ENCODE measurements around the gene LMBR1.

LMBR1 gene

DNA sequence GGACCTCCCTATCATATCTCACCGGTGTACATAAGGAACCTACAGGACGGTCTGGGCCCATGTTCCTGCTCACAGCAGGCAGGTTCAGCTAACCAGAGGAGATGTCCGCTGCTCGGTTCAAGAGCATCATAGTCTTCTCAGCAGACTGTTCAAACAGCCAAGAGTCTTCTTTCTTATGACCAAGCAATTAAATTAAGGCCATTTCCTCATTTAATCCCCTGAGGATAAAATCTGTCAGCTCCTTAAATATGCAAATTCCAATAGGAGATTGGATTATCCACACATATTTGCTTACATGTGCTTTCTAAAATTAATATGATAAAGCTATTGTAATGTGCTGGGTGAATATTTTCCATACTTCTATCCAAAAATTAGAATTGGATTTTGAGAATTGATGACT lies 59.7 kb downstream of the LMBR1 start:
- FAIRE-seq (no peak), DNase-seq (ENCODE audit: insufficient read length, low spot score) (no peak)
- TF ChIP-seq TAF1 (IDR thresholded peaks at IDR 0.05; ENCODE audit: low read depth, low read length) (no peak), PAX5 (IDR thresholded peaks at IDR 0.05; ENCODE audit: insufficient read depth, low read length, severe bottlenecking) (no peak), POLR2AphosphoS5 (IDR thresholded peaks at IDR 0.05; ENCODE audit: low read depth, low read length) (no peak), POU2F2 (IDR thresholded peaks at IDR 0.05; ENCODE audit: low read depth, low read length) (no peak), POLR2A (IDR thresholded peaks at IDR 0.05; ENCODE audit: low read depth, low read length) (no peak), SPI1 (IDR thresholded peaks at IDR 0.05; ENCODE audit: low read depth, low read length) (no peak)

- TF ChIP-seq POLR2AphosphoS5 (IDR thresholded peaks at IDR 0.05; ENCODE audit: low read depth, low read length) (no peak), POLR2A (IDR thresholded peaks at IDR 0.05; ENCODE audit: low read depth, low read length) (no peak), POU2F2 (IDR thresholded peaks at IDR 0.05; ENCODE audit: low read depth, low read length) (no peak), SPI1 (IDR thresholded peaks at IDR 0.05; ENCODE audit: low read depth, low read length) (peak; percentile 62; the same call in 1 of the 2 replicates), TAF1 (IDR thresholded peaks at IDR 0.05; ENCODE audit: low read depth, low read length) (no peak), PAX5 (IDR thresholded peaks at IDR 0.05; ENCODE audit: insufficient read depth, low read length, severe bottlenecking) (no peak)
- FAIRE-seq (no peak), DNase-seq (ENCODE audit: insufficient read length, low spot score) (no peak)
Observed at GRCh38 chr7:156832195-156832877, 60.6 kb downstream of the LMBR1 start.

GRCh38 chr7:156829669-156830336 lies 63.2 kb downstream of the LMBR1 start:
- DNase-seq (ENCODE audit: insufficient read length, low spot score) (no peak), FAIRE-seq (no peak)
- TF ChIP-seq PAX5 (IDR thresholded peaks at IDR 0.05; ENCODE audit: insufficient read depth, low read length, severe bottlenecking) (no peak), SPI1 (IDR thresholded peaks at IDR 0.05; ENCODE audit: low read depth, low read length) (peak; percentile 36; the same call in 1 of the 2 replicates)

GRCh38 chr7:156827587-156828203 lies 65.3 kb downstream of the LMBR1 start:
- TF ChIP-seq POLR2A (IDR thresholded peaks at IDR 0.05; ENCODE audit: low read depth, low read length) (no peak), SPI1 (IDR thresholded peaks at IDR 0.05; ENCODE audit: low read depth, low read length) (no peak), TAF1 (IDR thresholded peaks at IDR 0.05; ENCODE audit: low read depth, low read length) (no peak), POLR2AphosphoS5 (IDR thresholded peaks at IDR 0.05; ENCODE audit: low read depth, low read length) (no peak), PAX5 (IDR thresholded peaks at IDR 0.05; ENCODE audit: insufficient read depth, low read length, severe bottlenecking) (no peak), POU2F2 (IDR thresholded peaks at IDR 0.05; ENCODE audit: low read depth, low read length) (no peak)
- no peak for FAIRE-seq
- no peak for DNase-seq (ENCODE audit: insufficient read length, low spot score)

DNA sequence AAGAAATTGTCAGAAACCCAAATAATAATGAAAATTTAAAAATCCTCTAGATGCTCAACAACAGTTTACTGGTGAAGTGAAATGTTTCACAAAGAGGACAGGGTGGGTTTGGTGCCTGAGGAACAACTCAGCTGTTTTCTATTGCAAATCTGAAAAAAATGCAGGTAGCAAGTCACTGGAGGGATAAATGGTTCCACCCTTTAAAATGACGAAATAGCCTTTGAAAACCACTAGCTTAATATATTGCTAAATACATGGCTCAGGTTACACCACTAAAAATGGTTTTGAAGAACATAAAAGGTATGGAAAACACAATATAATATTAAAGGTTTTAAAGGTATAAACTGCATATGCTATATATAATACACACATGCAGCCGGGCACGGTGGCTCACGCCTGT lies 69.5 kb downstream of the LMBR1 start:
- FAIRE-seq (no peak), DNase-seq (ENCODE audit: insufficient read length, low spot score) (no peak)
- no peak for TF ChIP-seq POLR2AphosphoS5 (IDR thresholded peaks at IDR 0.05; ENCODE audit: low read depth, low read length)
- no peak for TF ChIP-seq POU2F2 (IDR thresholded peaks at IDR 0.05; ENCODE audit: low read depth, low read length)
- no peak for TF ChIP-seq TAF1 (IDR thresholded peaks at IDR 0.05; ENCODE audit: low read depth, low read length)
- TF ChIP-seq SPI1 (IDR thresholded peaks at IDR 0.05; ENCODE audit: low read depth, low read length), result no peak
- no peak for TF ChIP-seq POLR2A (IDR thresholded peaks at IDR 0.05; ENCODE audit: low read depth, low read length)
- no peak for TF ChIP-seq PAX5 (IDR thresholded peaks at IDR 0.05; ENCODE audit: insufficient read depth, low read length, severe bottlenecking)

GRCh38 chr7:156820445-156821063 lies 72.4 kb downstream of the LMBR1 start:
- TF ChIP-seq TAF1 (IDR thresholded peaks at IDR 0.05; ENCODE audit: low read depth, low read length) (no peak), POU2F2 (IDR thresholded peaks at IDR 0.05; ENCODE audit: low read depth, low read length) (no peak), POLR2AphosphoS5 (IDR thresholded peaks at IDR 0.05; ENCODE audit: low read depth, low read length) (no peak), PAX5 (IDR thresholded peaks at IDR 0.05; ENCODE audit: insufficient read depth, low read length, severe bottlenecking) (no peak), POLR2A (IDR thresholded peaks at IDR 0.05; ENCODE audit: low read depth, low read length) (no peak), SPI1 (IDR thresholded peaks at IDR 0.05; ENCODE audit: low read depth, low read length) (no peak)
- FAIRE-seq (no peak), DNase-seq (ENCODE audit: insufficient read length, low spot score) (no peak)

DNA sequence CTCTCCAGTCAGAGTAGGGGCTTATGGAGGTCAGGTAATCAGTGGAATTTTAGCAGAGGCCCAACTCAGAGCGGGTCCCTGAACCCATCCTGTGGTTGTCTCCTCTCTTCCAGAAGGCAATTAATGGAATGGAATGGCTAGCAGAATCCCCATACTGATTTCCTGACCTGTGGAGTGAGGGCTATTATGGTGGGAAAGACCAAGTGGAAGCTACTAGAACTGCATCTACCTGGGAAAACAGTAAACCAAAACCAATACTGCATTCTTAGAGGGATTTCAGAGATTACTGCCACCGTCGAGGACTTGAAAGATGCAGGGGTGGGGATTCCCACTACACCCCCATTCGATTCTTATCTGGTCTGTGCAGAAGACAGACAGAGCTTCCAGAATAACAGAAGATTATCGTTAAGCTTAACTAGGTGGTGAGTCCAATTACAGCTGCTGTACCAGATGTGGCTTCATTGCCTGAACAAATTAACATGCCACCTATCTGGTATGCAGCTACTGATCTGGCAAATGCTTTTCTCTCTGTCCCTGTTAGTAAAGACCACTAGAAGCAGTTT lies 73.2 kb downstream of the LMBR1 start:
- TF ChIP-seq SPI1 (IDR thresholded peaks at IDR 0.05; ENCODE audit: low read depth, low read length) (no peak), POLR2AphosphoS5 (IDR thresholded peaks at IDR 0.05; ENCODE audit: low read depth, low read length) (no peak), POLR2A (IDR thresholded peaks at IDR 0.05; ENCODE audit: low read depth, low read length) (no peak), PAX5 (IDR thresholded peaks at IDR 0.05; ENCODE audit: insufficient read depth, low read length, severe bottlenecking) (no peak), POU2F2 (IDR thresholded peaks at IDR 0.05; ENCODE audit: low read depth, low read length) (no peak), TAF1 (IDR thresholded peaks at IDR 0.05; ENCODE audit: low read depth, low read length) (no peak)
- DNase-seq (ENCODE audit: insufficient read length, low spot score) (no peak), FAIRE-seq (no peak)

GRCh38 chr7:156818133-156818532 lies 74.8 kb downstream of the LMBR1 start:
- FAIRE-seq (no peak), DNase-seq (ENCODE audit: insufficient read length, low spot score) (no peak)
- TF ChIP-seq PAX5 (IDR thresholded peaks at IDR 0.05; ENCODE audit: insufficient read depth, low read length, severe bottlenecking) (no peak), POLR2A (IDR thresholded peaks at IDR 0.05; ENCODE audit: low read depth, low read length) (no peak), POU2F2 (IDR thresholded peaks at IDR 0.05; ENCODE audit: low read depth, low read length) (no peak), POLR2AphosphoS5 (IDR thresholded peaks at IDR 0.05; ENCODE audit: low read depth, low read length) (no peak), SPI1 (IDR thresholded peaks at IDR 0.05; ENCODE audit: low read depth, low read length) (no peak), TAF1 (IDR thresholded peaks at IDR 0.05; ENCODE audit: low read depth, low read length) (no peak)

All from GM12891 (cell line).